BE2C (cell line): Measurements from ENCODE around the gene GUCD1.
"Not testable (repeated sequence)": the region's sequence is repeated elsewhere in the genome, so short reads cannot be mapped to it uniquely, and the experiment has no call there.

Source experiments
- DNase-seq: peaks from one replicate; pipeline ENCODE4 v3.0.0-alpha.2; 2020
- H3K27me3 ChIP-seq: fragments of 250-450 bp; sonication (Bioruptor Pico); 2 replicates; pipeline ENCODE4 v1.5.1; 2020; ENCODE audit warnings: mild to moderate bottlenecking
- H3K36me3 ChIP-seq: fragments of 250-450 bp; sonication (Bioruptor Pico); 2 replicates; pipeline ENCODE4 v1.5.1; 2020; ENCODE audit warnings: mild to moderate bottlenecking
- H3K4me1 ChIP-seq: fragments of 250-450 bp; sonication (Bioruptor Pico); 2 replicates; pipeline ENCODE4 v1.5.1; 2020
- H3K4me3 ChIP-seq: 2 replicates; pipeline ENCODE4 v1.5.1; 2011; ENCODE audit warnings: low read depth, low read length
- H3K9me3 ChIP-seq: fragments of 250-450 bp; sonication (Bioruptor Pico); 2 replicates; pipeline ENCODE4 v1.5.1; 2020
- TF ChIP-seq, protein P1 (sequence below): IDR thresholded peaks from 2 replicates; pipeline ENCODE4 v1.5.1; 2012; ENCODE audit warnings: mild to moderate bottlenecking, low read depth, low read length

The GUCD1 gene

DNA sequence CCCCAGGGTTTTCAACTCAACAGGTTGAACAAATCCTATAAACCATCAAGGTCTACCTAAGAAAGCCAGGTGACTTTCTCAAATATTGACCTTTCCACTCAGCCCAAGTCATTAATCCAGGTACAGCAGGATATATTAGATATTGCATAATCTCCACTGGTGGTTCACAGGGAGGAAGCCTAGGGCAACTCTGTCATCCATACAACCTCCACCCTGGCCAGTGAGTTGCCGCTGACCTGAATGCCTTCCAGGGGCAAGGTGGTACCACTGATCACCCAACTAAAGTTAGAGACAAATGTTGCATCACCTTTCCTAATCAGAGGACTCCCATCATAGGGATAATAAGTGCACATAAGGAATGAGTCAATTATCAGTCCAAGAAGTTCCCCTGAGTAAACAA lies 22.9 kb downstream of the GUCD1 start:
- no peaks in the 10 kb centered on the region for H3K36me3 ChIP-seq
- no peaks in the 10 kb centered on the region for H3K4me1 ChIP-seq
- H3K9me3 ChIP-seq, result no peaks in the 10 kb centered on the region
- no peak overlapping the region for H3K4me3 ChIP-seq
- H3K27me3 ChIP-seq, result no peaks in the 10 kb centered on the region
- TF ChIP-seq, protein P1, sequence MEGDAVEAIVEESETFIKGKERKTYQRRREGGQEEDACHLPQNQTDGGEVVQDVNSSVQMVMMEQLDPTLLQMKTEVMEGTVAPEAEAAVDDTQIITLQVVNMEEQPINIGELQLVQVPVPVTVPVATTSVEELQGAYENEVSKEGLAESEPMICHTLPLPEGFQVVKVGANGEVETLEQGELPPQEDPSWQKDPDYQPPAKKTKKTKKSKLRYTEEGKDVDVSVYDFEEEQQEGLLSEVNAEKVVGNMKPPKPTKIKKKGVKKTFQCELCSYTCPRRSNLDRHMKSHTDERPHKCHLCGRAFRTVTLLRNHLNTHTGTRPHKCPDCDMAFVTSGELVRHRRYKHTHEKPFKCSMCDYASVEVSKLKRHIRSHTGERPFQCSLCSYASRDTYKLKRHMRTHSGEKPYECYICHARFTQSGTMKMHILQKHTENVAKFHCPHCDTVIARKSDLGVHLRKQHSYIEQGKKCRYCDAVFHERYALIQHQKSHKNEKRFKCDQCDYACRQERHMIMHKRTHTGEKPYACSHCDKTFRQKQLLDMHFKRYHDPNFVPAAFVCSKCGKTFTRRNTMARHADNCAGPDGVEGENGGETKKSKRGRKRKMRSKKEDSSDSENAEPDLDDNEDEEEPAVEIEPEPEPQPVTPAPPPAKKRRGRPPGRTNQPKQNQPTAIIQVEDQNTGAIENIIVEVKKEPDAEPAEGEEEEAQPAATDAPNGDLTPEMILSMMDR, result no peak
- no peak for DNase-seq

DNA sequence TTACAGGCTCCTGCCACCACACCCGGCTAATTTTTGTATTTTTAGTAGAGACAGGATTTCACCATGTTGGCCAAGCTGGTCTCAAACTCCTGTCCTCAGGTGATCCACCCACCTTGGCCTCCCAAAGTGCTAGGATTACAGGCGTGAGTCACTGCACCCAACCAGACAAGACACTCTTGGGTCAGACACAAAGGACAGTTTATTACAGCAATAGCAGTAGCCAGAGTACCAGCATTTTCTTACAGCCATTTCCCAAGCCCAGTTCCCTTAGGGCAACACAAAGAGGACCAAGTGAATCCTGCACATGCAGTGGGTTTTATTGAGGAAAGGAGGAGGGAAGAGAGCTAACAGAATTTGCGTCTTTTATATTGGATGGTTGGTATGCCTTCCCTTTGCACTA lies 24.0 kb downstream of the GUCD1 start:
- not testable (repeated sequence) for H3K36me3 ChIP-seq, H3K4me3 ChIP-seq, H3K4me1 ChIP-seq, DNase-seq, H3K9me3 ChIP-seq, H3K27me3 ChIP-seq

DNA sequence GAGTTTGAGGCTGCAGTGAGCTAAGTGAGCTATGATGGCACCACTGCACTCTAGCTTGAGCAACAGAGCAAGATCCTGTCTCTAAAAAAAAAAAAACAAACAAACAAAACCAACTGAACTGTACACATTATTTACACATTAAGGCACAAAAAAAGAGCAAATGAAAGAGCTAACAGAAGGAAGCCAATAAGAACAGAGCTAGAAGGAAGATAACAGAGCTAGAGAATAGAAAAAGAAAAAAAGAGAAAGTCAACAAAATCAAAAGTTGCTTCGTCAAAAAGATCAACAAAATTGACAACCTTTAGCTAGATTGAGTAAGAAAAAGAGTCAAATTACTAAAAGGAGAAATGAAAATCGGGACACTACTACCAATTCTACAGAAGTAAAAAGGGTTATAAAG lies 25.0 kb downstream of the GUCD1 start:
- no peaks in the 10 kb centered on the region for H3K27me3 ChIP-seq
- H3K4me1 ChIP-seq, result peaks cover 2% of the 10 kb centered on the region; the same call in 1 of the 2 replicates

DNA sequence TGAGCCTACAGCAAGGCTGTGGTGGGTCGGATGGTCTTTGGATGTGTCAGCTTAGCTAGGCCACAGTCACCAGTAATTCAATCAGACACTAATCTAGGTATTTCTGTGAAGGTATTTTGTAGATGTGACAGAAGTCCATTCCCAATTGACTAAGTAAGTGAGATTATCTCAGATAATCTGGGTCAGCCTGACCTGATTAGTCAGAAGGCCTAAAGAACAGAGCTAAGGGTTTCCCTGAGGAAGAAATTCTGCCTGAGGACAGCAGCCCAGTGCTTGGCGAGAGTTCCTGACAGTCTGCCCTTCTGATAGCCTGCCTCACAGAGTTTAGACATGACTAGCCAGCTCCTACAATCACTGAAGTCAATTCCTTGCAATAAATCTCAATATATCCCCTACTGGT lies 28.7 kb downstream of the GUCD1 start:
- H3K4me3 ChIP-seq, result no peak overlapping the region
- no peak for DNase-seq
- TF ChIP-seq, protein P1, result no peak
- H3K27me3 ChIP-seq, result no peaks in the 10 kb centered on the region
- no peaks in the 10 kb centered on the region for H3K9me3 ChIP-seq
- no peaks in the 10 kb centered on the region for H3K36me3 ChIP-seq
- H3K4me1 ChIP-seq, result peaks cover 23% of the 10 kb centered on the region

More for the DNA sequence above, 25.0 kb downstream of the GUCD1 start:
- no peak for DNase-seq
- TF ChIP-seq, protein P1, result no peak
- no peaks in the 10 kb centered on the region for H3K36me3 ChIP-seq
- H3K4me3 ChIP-seq, result no peak overlapping the region
- no peaks in the 10 kb centered on the region for H3K9me3 ChIP-seq

DNA sequence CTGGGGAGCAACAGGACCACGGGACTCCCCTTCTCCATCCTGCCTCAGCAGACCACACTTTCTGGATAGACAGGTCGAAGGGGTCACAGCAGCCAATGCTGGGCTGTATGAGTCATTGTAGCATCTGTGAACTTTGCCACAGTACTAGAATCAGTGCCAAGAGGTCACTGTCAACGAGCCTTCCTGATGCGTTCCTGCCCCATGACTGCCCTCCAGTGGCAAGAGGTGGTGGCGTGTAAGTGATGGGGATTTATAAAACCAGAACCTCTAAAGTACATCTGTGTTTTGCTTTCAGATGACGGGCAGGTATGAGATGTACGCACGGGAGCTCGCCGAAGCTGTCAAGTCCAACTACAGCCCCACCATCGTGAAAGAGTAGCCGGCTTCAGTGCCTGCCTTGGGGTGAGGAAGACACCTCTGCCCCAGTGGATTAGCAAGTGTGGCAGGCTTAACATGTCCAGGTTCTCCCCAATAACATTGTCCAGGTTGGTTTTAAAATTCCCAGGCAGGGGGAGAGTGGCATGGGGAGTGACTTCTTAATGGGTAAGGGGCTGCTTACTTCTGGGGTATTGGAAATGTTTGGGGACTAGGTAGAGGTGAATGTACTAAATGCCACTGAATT lies 29.4 kb downstream of the GUCD1 start:
- peaks cover 23% of the 10 kb centered on the region for H3K4me1 ChIP-seq
- TF ChIP-seq, protein P1, result peak; percentile 98
- peak; percentile 80 for DNase-seq
- no peak overlapping the region for H3K4me3 ChIP-seq
- no peaks in the 10 kb centered on the region for H3K9me3 ChIP-seq
- no peaks in the 10 kb centered on the region for H3K36me3 ChIP-seq
- H3K27me3 ChIP-seq, result no peaks in the 10 kb centered on the region

DNA sequence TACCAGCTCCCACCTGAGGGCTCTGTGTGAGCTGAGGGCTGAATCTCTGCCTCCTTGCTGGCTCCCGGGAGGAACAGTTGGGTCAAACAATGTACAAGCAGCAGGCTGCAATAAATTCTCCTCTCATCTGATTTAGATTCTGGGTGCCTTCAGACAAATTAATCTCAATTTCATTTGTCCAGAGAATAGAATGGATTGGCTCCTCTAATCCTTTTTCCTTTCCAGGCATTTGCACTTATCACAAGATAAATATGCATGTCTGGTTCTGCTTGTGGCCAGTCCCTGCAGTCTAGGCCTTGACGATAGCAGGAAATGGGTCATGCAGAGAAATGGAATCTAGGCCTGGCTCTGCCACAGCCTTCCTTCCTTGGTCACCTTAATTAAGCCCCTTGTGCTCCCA lies 31.1 kb downstream of the GUCD1 start:
- no peaks in the 10 kb centered on the region for H3K36me3 ChIP-seq
- peaks cover 23% of the 10 kb centered on the region for H3K4me1 ChIP-seq
- H3K9me3 ChIP-seq, result no peaks in the 10 kb centered on the region
- peak; percentile 62 for DNase-seq
- H3K4me3 ChIP-seq, result no peak overlapping the region
- H3K27me3 ChIP-seq, result no peaks in the 10 kb centered on the region
- TF ChIP-seq, protein P1, result no peak
